Raji (cell line): ENCODE results near the gene PGBD4.

ENCODE experiments used
- POLR2A ChIP-seq: IDR thresholded peaks from 2 replicates; pipeline ENCODE4 v1.6.1; 2011; ENCODE audit warnings: low read depth, low read length, control low read depth; ENCODE audit not compliant: insufficient read depth

PGBD4 gene

DNA sequence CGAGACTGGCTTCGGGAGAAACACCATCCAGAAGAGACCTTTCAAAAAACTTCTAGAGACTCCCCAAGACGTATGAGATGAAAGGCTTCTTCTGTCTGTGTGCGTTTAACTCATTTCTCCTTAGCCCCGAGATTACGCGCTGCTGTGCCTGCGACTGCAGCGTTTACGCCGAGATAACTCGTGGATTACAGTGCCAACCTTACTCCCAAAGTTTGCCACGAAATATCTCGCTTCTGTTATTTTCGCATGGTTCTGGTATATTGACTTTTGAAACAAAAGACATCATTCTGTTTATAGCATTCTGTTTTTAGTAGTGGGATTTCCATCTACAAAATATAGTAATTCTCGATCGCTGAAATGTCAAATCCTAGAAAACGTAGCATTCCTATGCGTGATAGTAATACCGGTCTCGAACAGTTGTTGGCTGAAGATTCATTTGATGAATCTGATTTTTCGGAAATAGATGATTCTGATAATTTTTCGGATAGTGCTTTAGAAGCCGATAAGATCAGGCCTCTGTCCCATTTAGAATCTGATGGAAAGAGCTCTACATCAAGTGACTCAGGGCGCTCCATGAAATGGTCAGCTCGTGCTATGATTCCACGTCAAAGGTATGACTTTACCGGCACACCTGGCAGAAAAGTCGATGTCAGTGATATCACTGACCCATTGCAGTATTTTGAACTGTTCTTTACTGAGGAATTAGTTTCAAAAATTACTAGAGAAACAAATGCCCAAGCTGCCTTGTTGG is 467 bp downstream of the PGBD4 start:
- TF ChIP-seq POLR2A, result no peak

DNA sequence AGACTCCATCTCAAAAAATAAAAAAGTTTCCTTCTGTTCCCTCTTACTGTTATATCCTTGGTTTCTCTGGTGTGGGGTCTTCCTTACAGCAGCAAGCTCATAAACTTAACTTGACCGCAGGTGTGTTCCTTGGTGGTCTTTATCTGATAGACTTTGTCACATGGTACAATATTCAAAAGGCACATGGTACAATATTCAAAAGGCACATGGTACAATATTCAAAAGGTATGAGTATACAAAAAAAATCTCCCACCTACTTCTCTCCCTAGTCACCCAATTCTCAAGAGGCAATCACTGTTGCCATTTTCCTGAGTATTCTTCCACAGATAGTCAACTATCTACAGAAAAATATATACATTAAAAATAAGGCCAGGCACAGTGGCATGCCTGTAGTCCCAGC is 4.5 kb downstream of the PGBD4 start:
- TF ChIP-seq POLR2A, result no peak

DNA sequence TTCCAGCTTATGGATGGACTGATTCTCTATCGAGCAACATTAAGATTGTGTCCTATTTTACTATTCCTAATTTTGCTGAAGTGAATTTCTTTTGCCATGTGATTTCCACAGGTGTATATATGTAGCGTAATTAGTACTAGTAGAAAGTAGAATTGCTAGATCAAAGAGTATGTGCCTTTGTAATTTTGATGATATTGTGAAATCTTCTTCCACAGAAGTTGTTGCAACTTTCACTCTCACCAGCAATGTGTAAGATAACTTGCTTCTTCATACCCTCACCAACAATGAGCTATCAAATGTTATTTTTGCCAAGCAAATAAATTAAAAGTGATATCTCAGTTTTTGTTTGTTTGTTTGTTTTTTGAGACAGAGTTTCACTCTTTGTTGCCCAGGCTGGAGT is 5.4 kb downstream of the PGBD4 start:
- TF ChIP-seq POLR2A, result no peak

DNA sequence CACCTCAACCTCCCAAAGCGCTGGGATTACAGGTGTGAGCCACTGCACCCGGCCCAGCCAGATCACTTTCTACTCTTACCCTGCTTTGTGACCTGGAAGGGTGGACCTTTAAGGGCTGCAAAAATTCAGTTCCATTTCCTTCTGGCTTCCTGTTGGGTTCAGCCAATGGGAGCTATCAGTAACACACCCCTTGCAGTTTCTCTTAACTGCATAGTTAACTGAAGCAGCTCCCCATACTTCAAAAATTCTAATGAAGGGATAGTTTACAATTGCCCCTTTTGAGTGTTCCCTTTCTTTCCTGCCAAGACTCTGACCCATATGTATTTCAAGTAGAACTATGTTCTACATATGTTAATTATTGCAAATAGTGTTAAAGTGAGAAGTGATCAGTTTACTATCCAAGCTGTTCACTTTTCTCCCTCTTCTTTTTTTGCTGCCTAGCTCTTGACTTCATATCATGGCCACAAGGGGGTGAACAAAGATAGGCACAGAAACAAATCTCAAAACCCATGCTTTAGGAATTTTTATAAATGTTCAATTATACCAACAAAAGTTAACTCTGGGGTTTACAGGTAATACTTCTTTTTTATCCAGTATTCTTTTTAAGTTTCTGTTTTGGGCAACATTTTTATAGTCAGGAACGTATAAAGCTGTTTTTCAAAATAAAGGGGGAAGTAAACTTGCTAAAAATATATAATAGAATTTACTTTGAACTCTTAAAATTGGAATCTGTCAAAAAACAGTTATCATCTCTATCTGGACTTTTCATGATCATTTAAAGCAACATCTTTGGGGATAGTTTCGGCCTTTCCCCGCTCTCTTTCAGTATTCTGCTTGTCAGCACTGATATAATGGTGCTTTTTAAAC is 8.1 kb downstream of the PGBD4 start:
- TF ChIP-seq POLR2A, result no peak

DNA sequence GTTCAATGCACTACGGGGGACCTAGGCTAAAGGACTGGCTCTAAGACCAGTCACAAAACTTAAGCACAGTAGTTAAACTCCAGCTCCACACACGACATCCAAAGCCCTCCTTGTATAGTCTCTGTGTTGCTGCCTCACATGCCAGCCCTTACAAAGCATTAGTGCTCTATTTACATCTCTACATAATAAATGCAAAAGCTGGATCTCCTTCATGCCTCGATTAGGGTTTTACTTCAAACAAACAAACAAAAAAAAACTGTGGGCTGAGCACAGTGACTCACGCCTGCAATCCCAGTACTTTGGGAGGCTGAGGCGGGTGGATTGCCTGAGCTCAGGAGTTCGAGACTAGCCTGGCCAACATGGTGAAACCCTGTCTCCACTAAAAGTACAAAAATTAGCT is 9.6 kb downstream of the PGBD4 start:
- no peak for TF ChIP-seq POLR2A

DNA sequence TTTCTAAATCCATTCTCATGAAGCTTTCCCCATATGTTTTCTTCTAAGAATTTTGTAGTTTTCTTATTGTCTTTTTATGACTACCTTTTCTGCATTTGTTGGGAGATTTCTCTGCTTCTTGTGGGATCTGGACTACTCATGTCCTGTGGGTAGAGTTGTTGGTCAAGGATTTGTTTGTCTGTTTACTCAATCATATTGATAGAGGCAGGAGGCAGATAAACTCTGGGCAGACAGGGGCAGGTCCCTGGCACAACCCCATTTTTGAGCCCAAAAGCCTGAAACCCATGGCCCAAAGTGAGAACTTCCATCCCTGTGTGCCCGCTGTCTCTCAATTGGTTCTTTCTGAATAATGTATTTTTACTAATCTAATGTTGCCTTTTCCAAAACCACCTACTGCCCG is 12.3 kb downstream of the PGBD4 start:
- no peak for TF ChIP-seq POLR2A

DNA sequence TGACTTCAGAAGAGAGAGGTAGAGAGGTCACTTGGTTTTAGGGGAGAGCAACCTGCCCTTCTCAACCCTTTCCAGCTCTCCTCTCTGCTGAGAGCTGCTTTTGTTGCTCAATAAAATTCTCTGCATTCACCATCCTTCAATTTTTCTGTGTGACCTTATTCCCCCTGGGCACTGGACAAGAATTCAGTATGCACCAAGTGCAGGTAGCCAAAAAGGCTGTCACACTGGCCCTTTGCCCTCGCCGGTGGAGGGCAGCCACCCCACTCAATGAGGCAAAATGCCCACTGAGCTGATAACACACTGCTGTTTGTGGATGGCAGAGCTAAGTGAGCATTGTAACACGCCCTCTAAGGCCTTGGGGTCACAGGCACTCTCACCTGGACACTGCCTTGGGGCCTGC is 12.9 kb downstream of the PGBD4 start:
- no peak for TF ChIP-seq POLR2A

DNA sequence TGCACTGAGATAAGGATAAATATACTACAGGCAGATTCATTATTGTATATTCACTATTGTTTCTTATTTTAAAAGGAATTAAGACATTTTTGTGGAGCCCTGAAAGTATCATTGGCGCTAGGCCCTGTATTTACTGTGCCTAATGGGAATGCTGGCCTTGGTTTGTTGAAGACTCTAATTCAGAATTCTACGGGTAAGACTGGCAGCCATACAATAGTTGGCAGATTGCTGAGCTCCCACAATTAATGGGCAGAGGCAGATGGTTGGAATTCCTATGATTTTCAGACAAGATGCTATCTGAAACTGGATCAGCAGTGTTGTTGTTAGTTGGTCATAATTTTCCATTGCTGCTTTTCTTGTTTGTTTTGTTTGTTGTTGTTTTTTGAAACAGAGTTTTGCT is 14.7 kb downstream of the PGBD4 start:
- no peak for TF ChIP-seq POLR2A

DNA sequence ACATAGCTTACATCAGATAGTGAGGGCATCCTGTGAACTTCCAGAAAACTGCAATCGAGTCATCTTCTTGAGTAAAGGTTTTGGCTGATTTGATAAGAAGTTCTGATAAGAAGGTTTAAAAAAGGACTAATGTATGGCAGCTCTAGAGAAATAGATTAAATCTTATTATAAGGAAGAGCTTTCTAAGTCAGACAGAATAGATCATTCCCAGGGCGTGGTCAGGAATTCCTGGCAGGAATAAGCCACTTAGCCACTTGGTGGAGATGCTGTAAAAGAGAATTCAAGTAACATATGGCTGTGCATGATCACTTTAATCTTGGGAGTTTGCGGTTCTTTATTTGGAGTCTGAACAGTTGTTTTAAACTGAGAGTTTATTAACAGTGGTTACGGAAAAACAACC is 17.4 kb downstream of the PGBD4 start:
- TF ChIP-seq POLR2A, result no peak

DNA sequence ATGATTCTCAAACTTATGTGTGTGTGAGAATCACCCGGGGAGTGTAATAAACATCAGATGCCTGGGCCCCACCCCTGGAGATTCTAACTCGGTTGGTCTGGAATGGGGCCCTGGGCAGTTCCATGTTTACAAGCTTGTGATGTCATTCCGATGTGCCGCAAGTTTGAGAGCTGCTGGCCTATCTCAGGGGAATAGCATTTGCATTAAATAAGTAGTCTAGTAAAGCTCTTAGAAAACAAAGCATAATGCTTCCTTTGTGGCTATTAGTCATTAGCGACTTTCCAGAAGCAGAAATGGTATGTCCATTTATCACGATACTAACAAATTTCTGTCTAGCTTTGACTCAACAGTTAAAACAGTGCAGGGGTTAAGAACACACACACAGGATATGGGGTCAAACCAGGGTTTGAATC is 20.9 kb downstream of the PGBD4 start:
- no peak for TF ChIP-seq POLR2A

DNA sequence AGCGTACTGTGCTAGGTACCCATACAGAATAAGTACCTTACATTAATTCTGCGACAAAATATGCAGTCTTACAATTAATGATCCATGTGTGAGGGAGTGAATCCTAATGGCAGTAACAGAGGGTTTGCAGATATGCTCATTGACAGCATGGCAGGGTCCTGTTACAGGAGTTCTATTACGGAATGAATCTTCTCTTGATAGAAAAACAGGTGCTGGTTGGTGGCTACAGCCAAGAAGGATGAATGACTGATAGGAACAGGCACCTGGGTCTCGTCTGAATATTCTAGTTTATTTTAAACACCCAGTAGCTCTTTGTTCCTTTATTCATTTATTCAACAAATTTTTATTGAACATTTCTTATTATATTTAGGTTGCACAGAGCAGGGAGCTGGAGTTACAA is 22.8 kb downstream of the PGBD4 start:
- no peak for TF ChIP-seq POLR2A

DNA sequence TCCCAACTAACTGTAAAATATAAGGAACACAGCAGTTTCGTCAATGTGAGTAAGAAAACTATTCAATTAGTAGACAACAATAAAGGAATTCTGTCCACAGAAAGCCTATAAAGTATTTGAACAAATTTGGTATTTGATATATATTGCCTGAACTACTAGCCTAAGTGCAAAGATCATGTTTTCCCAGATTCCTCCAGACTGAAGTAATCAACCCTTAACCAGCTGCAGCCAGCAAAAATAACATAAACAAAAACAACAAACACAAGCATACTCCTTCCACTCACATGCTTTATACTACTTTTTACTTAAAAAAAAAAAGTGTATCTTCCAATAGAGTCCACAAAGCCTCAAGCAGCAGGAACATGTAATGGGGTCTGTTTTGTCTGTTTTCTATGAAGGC is 24.1 kb downstream of the PGBD4 start:
- no peak for TF ChIP-seq POLR2A

DNA sequence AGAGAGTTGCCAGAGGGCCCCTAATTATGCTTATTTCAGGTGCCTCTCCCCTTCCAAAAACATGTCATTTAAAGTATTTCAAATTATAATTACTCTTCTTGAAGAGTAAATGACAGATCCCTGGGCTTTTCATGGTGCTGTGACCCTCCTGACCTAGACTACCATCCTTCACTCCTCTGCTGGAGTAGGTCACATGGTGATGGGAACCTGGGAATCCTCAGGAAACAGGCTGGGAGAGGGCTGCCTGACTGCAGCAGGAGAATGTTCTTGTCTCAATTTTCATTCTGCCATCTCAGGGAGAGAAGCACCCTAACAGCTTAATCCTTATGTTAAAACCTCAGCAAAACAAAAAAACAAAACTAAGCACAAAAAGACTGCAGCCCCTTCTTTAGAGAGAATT is 24.6 kb downstream of the PGBD4 start:
- no peak for TF ChIP-seq POLR2A

DNA sequence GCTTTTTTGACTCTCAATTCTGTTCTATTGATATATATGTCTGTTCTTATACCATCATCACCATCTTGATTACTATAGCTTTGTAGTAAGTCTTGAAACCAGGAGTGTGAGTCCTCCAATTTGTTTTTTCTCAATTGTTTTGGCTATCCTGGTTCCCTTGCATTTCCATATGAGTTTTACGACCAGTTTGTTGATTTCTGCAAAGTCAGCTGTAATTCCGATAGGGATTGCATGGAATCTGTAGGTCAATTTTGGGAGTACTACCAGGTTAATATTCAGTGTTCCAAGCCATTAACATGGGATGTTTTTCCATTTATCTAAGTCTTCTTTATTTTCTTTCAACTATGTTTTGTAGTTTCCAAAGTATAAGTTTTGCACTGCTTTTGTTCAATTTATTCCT is 27.0 kb downstream of the PGBD4 start:
- TF ChIP-seq POLR2A, result no peak

DNA sequence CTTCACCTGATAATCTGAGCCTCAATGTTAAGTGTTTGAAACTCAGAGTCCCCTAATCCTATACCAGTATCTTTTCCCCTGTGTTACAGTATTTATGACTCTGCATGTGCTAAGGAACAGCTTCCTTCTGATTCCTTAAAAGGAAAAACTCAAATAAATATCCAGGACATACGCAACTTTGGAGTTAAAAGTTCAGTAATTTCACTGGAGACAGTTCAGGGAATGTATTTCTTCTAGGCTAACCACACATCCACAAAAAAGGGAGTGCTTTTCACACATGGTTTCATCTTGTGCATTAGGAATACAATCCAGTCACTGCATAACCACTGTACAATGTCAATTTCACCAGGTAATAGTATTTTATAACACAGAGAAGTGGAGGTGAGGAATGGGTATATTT is 31.0 kb downstream of the PGBD4 start:
- TF ChIP-seq POLR2A, result no peak

DNA sequence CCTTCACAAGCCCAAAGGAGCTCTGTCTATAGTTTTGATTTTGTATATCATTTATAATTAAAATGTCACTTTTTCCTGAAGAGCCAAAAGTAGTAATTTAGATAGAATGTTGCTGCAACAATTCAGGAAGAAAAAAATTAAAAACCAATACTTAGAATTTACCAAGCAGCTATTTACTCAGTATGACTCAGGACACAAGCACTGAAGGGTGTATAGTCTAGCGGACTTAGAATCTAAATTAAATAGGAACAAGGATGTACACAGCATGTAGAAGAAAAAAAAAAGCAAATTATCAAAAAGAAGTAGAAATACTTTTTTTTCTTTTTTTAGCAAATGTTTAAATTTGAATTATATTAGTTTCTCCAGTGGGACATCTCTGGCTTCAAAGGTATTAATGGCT is 31.6 kb downstream of the PGBD4 start:
- TF ChIP-seq POLR2A, result no peak

DNA sequence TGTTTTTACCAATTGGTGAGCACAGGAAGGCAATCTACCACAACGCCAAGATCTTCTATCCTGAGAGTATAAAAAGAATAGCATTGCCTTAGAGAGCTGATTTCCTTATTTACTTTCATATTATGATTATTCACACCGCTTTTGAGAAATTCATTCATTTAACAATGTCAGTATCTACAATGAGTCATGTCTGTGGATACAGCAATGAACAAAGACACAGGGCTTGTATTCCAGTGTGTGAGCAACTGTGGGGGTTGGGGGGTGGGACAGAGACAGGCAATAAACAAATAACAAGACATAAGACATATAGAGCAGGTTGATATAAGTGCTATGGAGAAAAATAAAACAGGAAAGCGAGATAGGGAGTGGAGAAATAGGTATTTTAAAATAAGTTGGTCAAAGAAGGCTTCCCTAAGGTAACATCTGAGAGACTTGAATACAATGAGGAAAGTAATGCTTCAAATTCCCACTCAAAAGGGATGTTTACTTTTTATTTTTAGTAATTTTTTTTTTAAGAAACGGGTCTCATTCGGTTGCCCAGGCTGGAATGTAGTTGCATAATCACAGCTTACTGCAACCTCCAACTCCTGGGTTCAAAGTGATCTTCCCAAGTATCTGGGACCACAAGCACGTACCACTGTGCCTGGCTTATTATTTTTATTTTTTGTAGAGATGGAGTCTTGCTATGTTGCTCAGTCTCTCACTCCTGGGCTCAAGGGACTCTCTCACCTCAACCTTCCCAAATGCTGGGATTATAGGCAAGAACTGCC is 45.7 kb downstream of the PGBD4 start:
- TF ChIP-seq POLR2A, result no peak
